GM04503 (cell line): ENCODE measurements around the gene C9orf153.
"Not testable (repeated sequence)": the region's sequence is repeated elsewhere in the genome, so short reads cannot be mapped to it uniquely, and the experiment has no call there.

Source experiments
- DNase-seq: peaks from one replicate; pipeline ENCODE4 v3.0.0-alpha.2; 2012; ENCODE audit warnings: low read depth

The C9orf153 gene

GRCh38 chr9:86263876-86264275 lies 4.4 kb upstream of the C9orf153 start:
- no peak for DNase-seq

- DNase-seq: no peak
These were observed 3.0 kb upstream of the C9orf153 start for GRCh38 chr9:86262492-86262891.

GRCh38 chr9:86257391-86257790 lies 2.1 kb downstream of the C9orf153 start:
- DNase-seq: no peak

- no peak for DNase-seq
These were observed 2.8 kb downstream of the C9orf153 start for GRCh38 chr9:86256653-86257052.

- no peak for DNase-seq
These were observed 5.9 kb downstream of the C9orf153 start for GRCh38 chr9:86253577-86253976.

GRCh38 chr9:86252870-86253269 lies 6.6 kb downstream of the C9orf153 start:
- DNase-seq: no peak

GRCh38 chr9:86250123-86250522 lies 9.3 kb downstream of the C9orf153 start:
- DNase-seq: no peak

GRCh38 chr9:86248746-86249145 lies 10.7 kb downstream of the C9orf153 start:
- DNase-seq: no peak

GRCh38 chr9:86246752-86247161 lies 12.7 kb downstream of the C9orf153 start:
- no peak for DNase-seq

GRCh38 chr9:86242071-86242470 lies 17.4 kb downstream of the C9orf153 start:
- DNase-seq: no peak

- no peak for DNase-seq
These were observed 18.2 kb downstream of the C9orf153 start for GRCh38 chr9:86241216-86241615.

GRCh38 chr9:86238861-86239770 lies 20.3 kb downstream of the C9orf153 start:
- DNase-seq: no peak

GRCh38 chr9:86230858-86231257 lies 28.6 kb downstream of the C9orf153 start:
- no peak for DNase-seq

GRCh38 chr9:86222667-86223066 lies 36.8 kb downstream of the C9orf153 start:
- DNase-seq: no peak

GRCh38 chr9:86219606-86220005 lies 39.9 kb downstream of the C9orf153 start:
- no peak for DNase-seq

- no peak for DNase-seq
These were observed 42.2 kb downstream of the C9orf153 start for GRCh38 chr9:86217076-86217755.

GRCh38 chr9:86207193-86207592 lies 52.3 kb downstream of the C9orf153 start:
- DNase-seq: no peak

GRCh38 chr9:86202338-86202882 lies 57.0 kb downstream of the C9orf153 start:
- no peak for DNase-seq

GRCh38 chr9:86201474-86202337 lies 57.8 kb downstream of the C9orf153 start:
- no peak for DNase-seq

- no peak for DNase-seq
These were observed 58.8 kb downstream of the C9orf153 start for GRCh38 chr9:86200599-86201162.

- no peak for DNase-seq
These were observed 66.4 kb downstream of the C9orf153 start for GRCh38 chr9:86193088-86193487.

GRCh38 chr9:86190700-86191099 lies 68.8 kb downstream of the C9orf153 start:
- DNase-seq: not testable (repeated sequence)
